HG02759 (cell line): ENCODE results near the gene ELL.
A peak's percentile ranks its signal among the peaks of the same experiment; 100 is the strongest.

Source experiments
- ATAC-seq: cut with Tn5 transposase; IDR thresholded peaks from one replicate; pipeline ENCODE4 v1.9.1; 2021; ENCODE audit warnings: mild to moderate bottlenecking, moderate library complexity; ENCODE audit not compliant: unreplicated experiment

ELL gene

GRCh38 chr19:18425515-18426415, 96.1 kb downstream of the ELL start:
- ATAC-seq, result no peak

DNA sequence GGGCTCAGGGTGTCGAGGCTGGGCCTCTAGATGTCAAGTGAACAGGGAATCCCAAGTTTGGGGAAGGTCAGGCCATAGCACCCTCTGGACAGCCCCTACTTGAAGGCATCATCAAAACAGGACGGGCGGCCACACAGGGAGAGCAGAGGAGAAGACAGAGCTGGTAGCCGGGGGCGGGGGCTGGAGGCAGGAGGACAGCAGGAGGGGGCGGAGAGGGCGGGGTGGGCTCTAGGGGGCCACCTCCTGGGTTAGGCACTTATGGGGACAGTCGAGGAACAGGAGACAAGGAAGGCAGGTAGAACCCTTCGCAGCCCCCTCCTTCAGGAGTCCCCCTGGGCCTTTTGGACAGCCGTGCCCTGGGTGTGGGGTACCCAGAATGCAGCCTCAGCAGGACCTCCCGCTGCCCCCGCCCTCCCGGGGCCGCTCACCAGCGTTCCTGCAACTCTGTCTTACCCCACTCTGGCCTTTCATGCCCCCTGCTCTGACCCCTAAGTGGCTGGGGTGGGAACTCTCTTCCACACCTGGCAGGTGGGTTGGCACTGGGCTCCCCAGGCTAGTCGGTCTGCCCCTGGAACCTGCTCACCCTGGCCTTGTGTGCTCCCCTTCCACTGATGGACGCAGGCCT, 96.9 kb downstream of the ELL start:
- ATAC-seq, result no peak

DNA sequence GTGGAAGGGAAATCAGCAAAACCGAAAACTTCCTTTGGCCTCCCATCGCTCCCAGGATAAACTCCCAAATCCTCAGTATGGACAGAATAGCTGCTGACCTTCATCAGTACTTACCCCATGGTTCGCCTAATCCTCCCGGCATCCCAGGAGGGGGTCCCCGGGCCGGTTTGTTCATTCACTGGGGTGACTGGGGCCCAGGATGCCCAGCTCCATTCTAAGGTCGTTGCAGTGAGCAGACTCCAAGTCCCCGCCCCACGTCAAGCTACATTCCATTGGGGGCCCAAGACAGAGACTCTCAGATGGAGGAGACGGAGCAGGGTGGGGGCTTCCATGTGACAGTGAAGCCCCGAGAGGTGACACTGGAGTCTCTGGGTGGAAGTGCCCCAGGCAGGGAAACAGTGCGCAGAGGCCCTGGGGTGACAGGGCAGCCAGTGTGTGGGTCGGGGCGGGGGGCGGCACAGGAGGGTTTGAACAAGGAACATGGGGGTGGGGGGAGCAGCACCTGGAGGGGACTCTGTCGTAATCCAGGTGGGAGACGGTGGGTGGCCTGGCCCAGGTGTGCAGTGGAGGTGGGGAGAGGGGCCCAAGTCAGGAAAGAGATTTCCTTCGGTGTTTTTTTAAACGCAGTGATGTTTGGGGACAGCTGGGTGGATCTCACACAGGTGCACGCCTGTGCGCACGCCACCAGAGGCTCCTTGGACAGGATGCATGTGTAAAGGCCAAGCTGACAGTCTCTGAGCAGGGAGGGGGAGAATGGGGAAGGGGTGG, 97.6 kb downstream of the ELL start:
- ATAC-seq, result no peak

DNA sequence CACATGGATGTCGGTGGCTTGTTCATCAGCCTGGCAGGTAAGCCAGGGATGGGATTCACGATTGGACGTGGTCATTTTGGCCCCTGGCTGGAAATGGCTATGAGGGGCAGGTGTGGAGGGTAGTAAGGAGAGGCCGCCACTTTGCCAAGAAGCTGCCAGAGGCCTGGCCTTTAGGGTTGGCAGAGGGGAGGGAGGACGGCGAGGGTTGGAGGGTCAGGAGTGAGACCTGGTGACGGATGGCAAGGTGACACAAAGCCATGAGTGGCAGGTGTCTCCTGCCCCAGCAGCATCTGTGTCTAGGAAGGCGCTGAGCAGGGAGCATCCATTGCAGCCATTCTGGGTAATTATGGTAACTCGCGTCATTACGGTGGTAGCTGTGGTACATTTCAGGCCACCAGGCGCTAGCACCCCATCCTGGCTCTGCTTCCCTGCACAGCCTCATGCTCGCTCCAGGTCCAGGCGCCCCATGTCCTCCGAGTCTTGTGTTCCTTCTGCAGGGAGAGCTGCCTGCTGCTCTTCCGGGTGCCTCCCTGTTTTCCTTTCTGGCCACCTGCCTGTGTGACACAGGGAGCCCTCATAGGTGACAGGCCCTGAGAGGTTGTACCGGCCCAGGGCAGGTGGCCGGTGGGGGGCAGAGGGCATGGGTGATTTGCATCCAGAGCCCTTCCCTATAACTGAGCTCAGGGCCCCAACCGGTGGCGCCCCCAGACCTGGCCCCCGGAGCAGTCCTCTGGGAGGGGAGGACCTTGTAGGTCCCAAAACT, 98.4 kb downstream of the ELL start:
- no peak for ATAC-seq

GRCh38 chr19:18422530-18423191, 99.2 kb downstream of the ELL start:
- ATAC-seq, result no peak

DNA sequence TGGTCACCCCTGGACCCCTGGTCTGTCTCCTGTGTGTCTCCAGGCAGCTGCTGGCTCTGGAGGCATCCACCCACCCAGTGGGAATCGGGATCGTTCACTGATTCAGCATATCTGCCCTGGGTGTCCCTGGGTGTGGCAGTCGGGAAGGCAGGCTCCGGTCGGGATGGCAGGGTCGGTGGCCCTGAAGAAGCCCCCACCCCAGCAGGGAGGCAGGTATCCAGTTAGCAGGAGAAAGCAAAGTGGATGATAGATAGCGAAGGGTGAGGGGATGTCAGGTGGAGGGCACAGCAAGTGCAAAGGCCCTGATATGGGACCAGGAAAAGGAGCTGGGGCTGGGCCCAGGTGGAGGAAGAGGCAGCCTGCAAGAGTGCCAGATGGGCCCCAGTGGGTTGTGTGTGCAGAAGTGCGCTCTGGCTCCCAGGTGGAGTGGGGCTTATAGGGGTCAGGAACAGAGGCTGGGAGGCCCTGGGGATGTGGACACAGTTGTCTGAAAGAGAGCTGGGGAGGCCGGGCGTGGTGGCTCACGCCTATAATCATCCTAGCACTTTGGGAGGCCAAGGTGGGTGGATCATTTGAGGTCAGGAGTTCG, 100.4 kb downstream of the ELL start:
- ATAC-seq, result no peak

- no peak for ATAC-seq
These were observed 100.9 kb downstream of the ELL start for GRCh38 chr19:18420930-18421329.

GRCh38 chr19:18419699-18420460, 102.0 kb downstream of the ELL start:
- peak; percentile 13 for ATAC-seq

- peak; percentile 55 for ATAC-seq
These were observed 102.6 kb downstream of the ELL start, which contains the start of gene SSBP4 for GRCh38 chr19:18419195-18419698. Gene SSBP4, plus strand, starts transcription at chr19:18419398. Its CDS starts 251 bp downstream, at chr19:18419649.

DNA sequence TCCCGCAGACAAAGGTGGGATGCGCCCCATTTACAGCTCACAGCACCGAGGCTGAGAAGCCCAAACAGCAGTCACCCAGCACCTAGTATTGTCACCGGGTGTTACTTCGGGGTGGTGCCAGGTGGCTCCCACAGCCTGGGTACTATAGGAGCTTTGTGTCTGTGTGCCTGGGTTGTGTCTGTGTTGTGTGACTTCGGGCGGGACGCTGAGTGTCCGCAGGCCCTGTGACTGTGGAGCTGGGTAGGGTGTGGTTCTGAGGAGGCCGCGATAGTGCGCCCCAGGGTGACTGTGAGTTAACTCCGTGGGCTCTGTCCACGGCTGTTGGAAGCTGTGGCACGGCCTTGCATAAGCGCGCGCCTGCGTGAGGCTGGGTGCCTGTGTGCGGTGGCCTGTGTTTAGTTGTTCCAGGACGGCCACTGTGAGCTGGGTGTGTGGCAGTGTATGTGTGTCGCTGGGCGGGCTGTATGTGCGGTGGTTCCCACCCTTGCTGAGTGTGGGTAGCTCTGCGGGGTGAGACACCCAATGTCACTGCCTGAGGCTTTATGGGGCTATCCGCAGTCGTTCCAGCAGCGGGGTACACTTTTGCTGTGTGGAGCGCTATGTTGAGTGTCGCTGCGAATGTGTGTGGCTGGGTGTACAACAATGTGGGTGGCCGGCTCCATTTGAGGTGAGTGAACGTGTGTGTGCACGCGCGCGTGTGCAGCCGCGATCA, 103.2 kb downstream of the ELL start:
- ATAC-seq, result peak; percentile 1

DNA sequence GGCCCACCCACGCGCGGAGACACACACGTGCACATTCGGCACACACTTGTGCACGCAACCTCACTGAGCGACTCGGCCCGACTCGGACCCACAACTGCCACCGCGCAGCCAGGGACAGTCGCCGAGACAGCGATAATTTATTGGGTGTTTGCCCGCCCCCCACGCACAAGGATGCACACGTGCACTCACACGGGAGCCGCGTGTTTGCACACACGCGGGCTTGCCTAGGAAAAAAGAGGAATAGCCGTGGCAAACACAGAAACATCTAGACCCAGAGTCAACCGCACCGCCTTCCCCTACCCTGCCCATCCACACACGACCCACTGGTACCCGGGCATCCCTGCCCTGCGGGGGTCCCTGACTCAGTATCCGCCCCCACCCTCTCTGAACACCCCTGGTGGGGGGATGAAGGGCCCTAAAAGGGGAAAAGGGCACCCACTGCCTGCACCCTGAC, 103.8 kb downstream of the ELL start:
- no peak for ATAC-seq

- no peak for ATAC-seq
These were observed 104.4 kb downstream of the ELL start for GRCh38 chr19:18417250-18418028.

GRCh38 chr19:18416778-18417249, 105.1 kb downstream of the ELL start:
- ATAC-seq, result no peak

- ATAC-seq, result no peak
These were observed 106.5 kb downstream of the ELL start for GRCh38 chr19:18415178-18415867.

DNA sequence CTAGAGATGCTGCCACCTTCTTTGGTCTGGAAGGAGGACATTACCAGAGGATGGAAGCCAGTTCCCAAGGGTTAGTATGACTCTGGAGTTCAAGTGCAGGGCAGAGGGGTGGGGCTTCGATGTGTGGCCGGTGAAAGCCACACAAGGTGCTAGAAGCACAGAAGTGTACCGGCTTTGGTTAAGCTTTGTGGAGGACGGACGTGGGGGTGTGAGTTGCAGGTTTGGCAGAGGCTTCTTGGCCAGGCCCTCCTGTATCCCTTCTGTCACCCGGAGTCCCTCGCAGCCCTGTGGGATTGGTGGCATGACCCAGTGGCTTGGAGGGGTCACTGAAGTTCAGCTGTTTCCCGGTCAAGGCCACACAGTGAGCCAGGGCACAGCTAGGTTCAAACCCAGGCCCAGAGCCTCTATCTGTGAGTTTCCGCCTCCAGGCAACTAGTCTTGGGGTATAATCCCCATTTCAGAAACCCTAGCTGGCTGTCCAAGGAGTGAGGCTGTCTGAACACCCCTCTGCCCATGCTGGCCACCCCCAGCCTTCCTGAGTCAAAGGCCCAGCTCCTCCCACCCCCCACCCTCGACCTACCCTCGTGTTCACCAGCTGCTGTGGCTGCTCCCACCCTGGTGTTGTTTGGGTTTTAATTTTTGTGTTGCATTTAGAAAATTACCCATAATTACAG, 107.2 kb downstream of the ELL start:
- ATAC-seq, result no peak

GRCh38 chr19:18412610-18413239, 109.1 kb downstream of the ELL start:
- ATAC-seq, result no peak
